HL-60/S4 (cell line): Measurements from ENCODE around the gene ZBTB11.
"Not testable (repeated sequence)": the region's sequence is repeated elsewhere in the genome, so short reads cannot be mapped to it uniquely, and the experiment has no call there.

Experiments used
- in situ Hi-C: fragments of 300-500 bp; cut with MboI; formaldehyde crosslinking; loops from 2 replicates; pipeline ENCODE4 v1.14.3; 2022; ENCODE audit warnings: low sequenced_read_pairs

Gene ZBTB11, protein sequence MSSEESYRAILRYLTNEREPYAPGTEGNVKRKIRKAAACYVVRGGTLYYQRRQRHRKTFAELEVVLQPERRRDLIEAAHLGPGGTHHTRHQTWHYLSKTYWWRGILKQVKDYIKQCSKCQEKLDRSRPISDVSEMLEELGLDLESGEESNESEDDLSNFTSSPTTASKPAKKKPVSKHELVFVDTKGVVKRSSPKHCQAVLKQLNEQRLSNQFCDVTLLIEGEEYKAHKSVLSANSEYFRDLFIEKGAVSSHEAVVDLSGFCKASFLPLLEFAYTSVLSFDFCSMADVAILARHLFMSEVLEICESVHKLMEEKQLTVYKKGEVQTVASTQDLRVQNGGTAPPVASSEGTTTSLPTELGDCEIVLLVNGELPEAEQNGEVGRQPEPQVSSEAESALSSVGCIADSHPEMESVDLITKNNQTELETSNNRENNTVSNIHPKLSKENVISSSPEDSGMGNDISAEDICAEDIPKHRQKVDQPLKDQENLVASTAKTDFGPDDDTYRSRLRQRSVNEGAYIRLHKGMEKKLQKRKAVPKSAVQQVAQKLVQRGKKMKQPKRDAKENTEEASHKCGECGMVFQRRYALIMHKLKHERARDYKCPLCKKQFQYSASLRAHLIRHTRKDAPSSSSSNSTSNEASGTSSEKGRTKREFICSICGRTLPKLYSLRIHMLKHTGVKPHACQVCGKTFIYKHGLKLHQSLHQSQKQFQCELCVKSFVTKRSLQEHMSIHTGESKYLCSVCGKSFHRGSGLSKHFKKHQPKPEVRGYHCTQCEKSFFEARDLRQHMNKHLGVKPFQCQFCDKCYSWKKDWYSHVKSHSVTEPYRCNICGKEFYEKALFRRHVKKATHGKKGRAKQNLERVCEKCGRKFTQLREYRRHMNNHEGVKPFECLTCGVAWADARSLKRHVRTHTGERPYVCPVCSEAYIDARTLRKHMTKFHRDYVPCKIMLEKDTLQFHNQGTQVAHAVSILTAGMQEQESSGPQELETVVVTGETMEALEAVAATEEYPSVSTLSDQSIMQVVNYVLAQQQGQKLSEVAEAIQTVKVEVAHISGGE

GRCh38 chr3:101676765-101677435, at the start of gene ZBTB11:
Gene ZBTB11 (minus strand): TSS chr3:101677132. CDS start chr3:101676914, 218 bp downstream.
- in situ Hi-C loops = no loop called here

GRCh38 chr3:101725890-101726275, 49.0 kb upstream of the ZBTB11 start:
- in situ Hi-C loops = no loop called here

- in situ Hi-C loops = no loop called here
Observed at GRCh38 chr3:101725194-101725889, 48.4 kb upstream of the ZBTB11 start.

- in situ Hi-C loops = no loop called here
Observed at GRCh38 chr3:101724329-101725193, 47.6 kb upstream of the ZBTB11 start, which contains the start of gene CEP97. Gene CEP97 (plus strand): TSS chr3:101724614. CDS start chr3:101724677, 63 bp downstream.

GRCh38 chr3:101722394-101723173, 45.7 kb upstream of the ZBTB11 start:
- in situ Hi-C loops = no loop called here

- in situ Hi-C loops = no loop called here
Observed at GRCh38 chr3:101720851-101721840, 44.2 kb upstream of the ZBTB11 start.

GRCh38 chr3:101719604-101720185, 42.8 kb upstream of the ZBTB11 start:
- in situ Hi-C loops = no loop called here

GRCh38 chr3:101718455-101718854, 41.5 kb upstream of the ZBTB11 start:
- in situ Hi-C loops = no loop called here

DNA sequence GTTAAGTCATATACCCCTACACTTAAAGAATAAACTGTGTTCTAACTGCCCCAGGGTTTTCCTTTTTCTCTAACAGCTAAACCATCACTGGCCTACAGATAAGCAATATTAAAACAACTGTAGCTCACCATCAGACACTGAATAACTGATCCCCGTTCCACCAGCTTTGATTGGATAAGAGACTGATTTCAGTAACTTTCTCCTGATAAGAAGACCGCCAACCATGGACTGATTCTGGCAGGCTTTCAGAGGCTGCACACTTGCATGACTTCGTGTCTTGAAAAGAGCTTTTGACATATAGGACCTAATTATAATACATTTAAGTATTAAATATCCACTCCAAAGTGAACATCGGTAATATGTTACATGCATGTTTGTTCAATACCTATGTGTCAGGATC, 32.2 kb upstream of the ZBTB11 start:
- in situ Hi-C loops = no loop called here

- in situ Hi-C loops = not testable (repeated sequence)
Observed at GRCh38 chr3:101704639-101705038, 27.7 kb upstream of the ZBTB11 start.

GRCh38 chr3:101703169-101703568, 26.2 kb upstream of the ZBTB11 start:
- in situ Hi-C loops = no loop called here

DNA sequence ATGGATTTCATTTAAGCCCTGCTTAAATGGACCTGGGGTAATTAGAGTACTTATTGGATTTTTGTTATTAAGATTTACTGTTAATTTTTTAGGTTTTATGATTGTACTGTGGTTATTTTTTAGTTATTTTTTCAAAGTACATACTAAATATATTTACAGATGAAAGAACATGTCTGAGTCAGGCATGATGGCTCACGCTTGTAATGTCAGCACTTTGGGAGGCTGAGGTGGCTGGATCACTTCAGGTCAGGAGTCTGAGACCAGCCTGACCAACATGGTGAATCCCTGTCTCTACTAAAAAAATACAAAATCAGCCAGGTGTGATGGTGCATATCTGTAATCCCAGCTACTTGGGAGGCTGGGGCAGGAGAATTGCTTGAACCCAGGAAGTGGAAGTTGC, 25.8 kb upstream of the ZBTB11 start:
- in situ Hi-C loops = no loop called here

- in situ Hi-C loops = no loop called here
Observed at GRCh38 chr3:101701696-101702634, 25.0 kb upstream of the ZBTB11 start.

DNA sequence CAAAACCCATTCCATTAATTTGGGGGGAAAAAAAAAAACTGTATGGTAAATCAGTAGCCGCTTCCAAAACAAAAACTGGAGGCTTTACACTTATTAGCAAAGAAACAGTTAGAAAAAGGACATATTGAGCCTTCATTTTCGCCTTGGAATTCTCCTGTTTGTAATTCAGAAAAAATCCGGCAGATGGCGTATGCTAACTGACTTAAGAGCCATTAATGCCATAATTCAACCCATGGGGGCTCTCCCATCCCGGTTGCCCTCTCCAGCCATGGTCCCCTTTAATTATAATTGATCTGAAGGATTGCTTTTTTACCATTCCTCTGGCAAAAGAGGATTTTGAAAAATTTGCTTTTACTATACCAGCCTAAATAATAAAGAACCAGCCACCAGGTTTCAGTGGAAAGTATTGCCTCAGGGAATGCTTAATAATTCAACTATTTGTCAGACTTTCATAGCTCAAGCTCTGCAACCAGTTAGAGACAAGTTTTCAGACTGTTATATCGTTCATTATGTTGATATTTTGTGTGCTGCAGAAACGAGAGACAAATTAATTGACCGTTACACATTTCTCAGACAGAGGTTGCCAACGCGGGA, 18.9 kb upstream of the ZBTB11 start:
- in situ Hi-C loops = no loop called here

- in situ Hi-C loops = not testable (repeated sequence)
Observed at GRCh38 chr3:101694836-101695235, 17.9 kb upstream of the ZBTB11 start.
